ENCODE data around the gene SDCCAG8.
A peak's percentile ranks its signal among the peaks of the same experiment; 100 is the strongest.
"Not testable (repeated sequence)": the region's sequence is repeated elsewhere in the genome, so short reads cannot be mapped to it uniquely, and the experiment has no call there.

The SDCCAG8 gene
- total RNA-seq, result 13.1 to 21.7 reads per million in 2 experiments

GRCh38 chr1:243255791-243256512, at the start of gene SDCCAG8:
TSS of gene SDCCAG8 (plus strand) at chr1:243256041. CDS start at chr1:243256174, 133 bp downstream.
- peak; percentile 92 for DNase-seq (ENCODE audit: low read depth)

- not testable (repeated sequence) for DNase-seq (ENCODE audit: low read depth)
Measured at GRCh38 chr1:243211984-243212383, 43.9 kb upstream of the SDCCAG8 start.

GRCh38 chr1:243213045-243213787, 42.6 kb upstream of the SDCCAG8 start:
- DNase-seq (ENCODE audit: low read depth), result no peak

GRCh38 chr1:243215276-243215875, 40.5 kb upstream of the SDCCAG8 start:
- DNase-seq (ENCODE audit: low read depth), result not testable (repeated sequence)

- no peak for DNase-seq (ENCODE audit: low read depth)
Measured at GRCh38 chr1:243216741-243217140, 39.1 kb upstream of the SDCCAG8 start.

GRCh38 chr1:243217349-243217748, 38.5 kb upstream of the SDCCAG8 start:
- DNase-seq (ENCODE audit: low read depth), result no peak

GRCh38 chr1:243218059-243218458, 37.8 kb upstream of the SDCCAG8 start:
- no peak for DNase-seq (ENCODE audit: low read depth)

GRCh38 chr1:243227622-243228021, 28.2 kb upstream of the SDCCAG8 start:
- no peak for DNase-seq (ENCODE audit: low read depth)

- no peak for DNase-seq (ENCODE audit: low read depth)
Measured at GRCh38 chr1:243229526-243229925, 26.3 kb upstream of the SDCCAG8 start.

GRCh38 chr1:243230914-243231313, 24.9 kb upstream of the SDCCAG8 start:
- no peak for DNase-seq (ENCODE audit: low read depth)

- no peak for DNase-seq (ENCODE audit: low read depth)
Measured at GRCh38 chr1:243233908-243234307, 21.9 kb upstream of the SDCCAG8 start.

- DNase-seq (ENCODE audit: low read depth), result no peak
Measured at GRCh38 chr1:243234978-243235647, 20.7 kb upstream of the SDCCAG8 start.

- no peak for DNase-seq (ENCODE audit: low read depth)
Measured at GRCh38 chr1:243236604-243237252, 19.1 kb upstream of the SDCCAG8 start.

GRCh38 chr1:243244432-243244841, 11.4 kb upstream of the SDCCAG8 start:
- DNase-seq (ENCODE audit: low read depth), result no peak

- DNase-seq (ENCODE audit: low read depth), result no peak
Measured at GRCh38 chr1:243246916-243247315, 8.9 kb upstream of the SDCCAG8 start.

GRCh38 chr1:243247901-243248300, 7.9 kb upstream of the SDCCAG8 start:
- no peak for DNase-seq (ENCODE audit: low read depth)

- DNase-seq (ENCODE audit: low read depth), result no peak
Measured at GRCh38 chr1:243249214-243249613, 6.6 kb upstream of the SDCCAG8 start.

- no peak for DNase-seq (ENCODE audit: low read depth)
Measured at GRCh38 chr1:243250102-243250501, 5.7 kb upstream of the SDCCAG8 start.

- DNase-seq (ENCODE audit: low read depth), result no peak
Measured at GRCh38 chr1:243251539-243251938, 4.3 kb upstream of the SDCCAG8 start.

GRCh38 chr1:243253211-243253925, 2.5 kb upstream of the SDCCAG8 start:
- DNase-seq (ENCODE audit: low read depth), result no peak

- DNase-seq (ENCODE audit: low read depth), result no peak
Measured at GRCh38 chr1:243253926-243254232, 2.0 kb upstream of the SDCCAG8 start.
